ENCODE measurements around the gene UMODL1. TPM values are rescaled to one million over a fixed set of nuclear protein-coding genes. Genes with fewer than 3 reads are reported as not detected.
"Not testable (repeated sequence)": the region's sequence is repeated elsewhere in the genome, so short reads cannot be mapped to it uniquely, and the experiment has no call there.

The UMODL1 gene
- total RNA-seq, 3 donors from 2014 or later = 0.14 to 0.90 (median 0.16) TPM

DNA sequence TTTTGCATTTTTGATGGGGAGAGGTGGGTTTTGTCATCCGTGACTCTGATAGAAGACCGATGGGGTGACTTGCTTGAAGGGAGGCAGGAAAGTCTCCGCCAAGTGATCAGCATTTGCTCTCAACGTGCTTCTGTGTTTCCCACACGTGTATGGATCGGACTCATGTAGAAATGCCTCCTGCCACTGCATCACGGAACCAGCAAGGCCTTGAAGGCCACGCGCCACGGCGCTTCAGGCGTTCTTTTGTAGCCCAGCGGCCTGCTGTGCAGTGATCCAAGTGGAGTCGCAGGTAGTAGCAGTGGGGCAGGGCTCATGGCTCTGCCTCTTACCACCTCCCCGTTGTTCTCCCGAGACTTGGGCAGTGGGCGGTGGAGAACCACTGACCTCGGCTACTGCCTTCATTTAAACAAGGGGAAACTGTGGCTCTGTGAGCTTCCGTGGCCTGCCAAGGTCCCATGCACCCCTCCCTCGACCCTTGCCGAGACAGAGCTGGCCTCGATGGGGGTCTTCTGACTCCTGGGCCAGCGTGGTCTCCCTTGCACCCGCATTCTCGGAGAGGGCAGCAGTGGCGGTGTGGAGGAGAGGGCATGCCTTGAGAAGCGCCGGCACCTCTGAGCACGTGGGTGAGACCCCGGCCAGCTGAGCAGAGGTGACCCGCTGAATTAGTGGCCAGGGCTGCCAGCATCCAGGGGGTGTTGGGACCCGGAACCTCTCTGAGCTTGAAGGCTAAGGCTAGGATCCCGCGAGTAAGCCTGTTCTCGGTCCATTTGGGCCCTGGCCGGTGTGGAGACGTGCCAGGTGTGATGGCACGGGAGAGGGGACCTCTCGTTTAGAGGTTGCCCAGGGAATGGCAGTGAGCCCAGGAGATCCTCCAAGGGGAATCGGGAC lies 101.7 kb downstream of the UMODL1 start:
- Histone ChIP-seq H3K4me1 (ENCODE audit: low read depth) (peaks cover 9% of the 10 kb centered on the region), H3K36me3 (ENCODE audit: low read depth) (no peaks in the 10 kb centered on the region), H3K9me3 (no peaks in the 10 kb centered on the region), H3K4me3 (no peak overlapping the region)
- no peak for DNase-seq
- TF ChIP-seq, protein P1, sequence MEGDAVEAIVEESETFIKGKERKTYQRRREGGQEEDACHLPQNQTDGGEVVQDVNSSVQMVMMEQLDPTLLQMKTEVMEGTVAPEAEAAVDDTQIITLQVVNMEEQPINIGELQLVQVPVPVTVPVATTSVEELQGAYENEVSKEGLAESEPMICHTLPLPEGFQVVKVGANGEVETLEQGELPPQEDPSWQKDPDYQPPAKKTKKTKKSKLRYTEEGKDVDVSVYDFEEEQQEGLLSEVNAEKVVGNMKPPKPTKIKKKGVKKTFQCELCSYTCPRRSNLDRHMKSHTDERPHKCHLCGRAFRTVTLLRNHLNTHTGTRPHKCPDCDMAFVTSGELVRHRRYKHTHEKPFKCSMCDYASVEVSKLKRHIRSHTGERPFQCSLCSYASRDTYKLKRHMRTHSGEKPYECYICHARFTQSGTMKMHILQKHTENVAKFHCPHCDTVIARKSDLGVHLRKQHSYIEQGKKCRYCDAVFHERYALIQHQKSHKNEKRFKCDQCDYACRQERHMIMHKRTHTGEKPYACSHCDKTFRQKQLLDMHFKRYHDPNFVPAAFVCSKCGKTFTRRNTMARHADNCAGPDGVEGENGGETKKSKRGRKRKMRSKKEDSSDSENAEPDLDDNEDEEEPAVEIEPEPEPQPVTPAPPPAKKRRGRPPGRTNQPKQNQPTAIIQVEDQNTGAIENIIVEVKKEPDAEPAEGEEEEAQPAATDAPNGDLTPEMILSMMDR (IDR thresholded peaks at IDR 0.05) = no peak
- no peak for ATAC-seq
- intact Hi-C loops (cut with DNase I, micrococcal nuclease) = no loop called here

DNA sequence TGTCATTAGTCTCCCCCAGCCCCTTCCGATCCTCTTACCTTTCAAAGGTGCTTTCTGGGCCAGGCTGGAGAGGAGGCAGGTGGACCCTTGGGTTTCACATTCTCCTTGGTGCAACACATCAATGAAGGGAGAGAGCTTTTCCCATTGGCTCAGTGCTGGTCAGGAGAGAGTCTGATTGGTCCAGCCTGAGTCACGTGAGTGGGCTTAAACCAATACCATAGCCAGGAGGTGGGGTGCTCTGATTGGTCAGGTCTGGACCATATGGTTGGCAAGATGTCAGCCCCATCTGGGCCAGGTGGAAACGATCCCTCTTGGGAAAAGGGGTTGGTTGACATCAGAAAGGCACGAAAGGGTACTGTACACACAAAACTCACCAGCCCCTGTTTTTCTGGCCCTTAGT lies 103.1 kb downstream of the UMODL1 start:
- no peak overlapping the region for H3K4me3 ChIP-seq
- TF ChIP-seq, protein P1 (IDR thresholded peaks at IDR 0.05) = no peak
- no peaks in the 10 kb centered on the region for H3K9me3 ChIP-seq
- DNase-seq = no peak
- H3K4me1 ChIP-seq (ENCODE audit: low read depth) = peaks cover 9% of the 10 kb centered on the region
- no peak for ATAC-seq
- intact Hi-C loops (cut with DNase I, micrococcal nuclease) = no loop called here
- H3K36me3 ChIP-seq (ENCODE audit: low read depth) = no peaks in the 10 kb centered on the region

DNA sequence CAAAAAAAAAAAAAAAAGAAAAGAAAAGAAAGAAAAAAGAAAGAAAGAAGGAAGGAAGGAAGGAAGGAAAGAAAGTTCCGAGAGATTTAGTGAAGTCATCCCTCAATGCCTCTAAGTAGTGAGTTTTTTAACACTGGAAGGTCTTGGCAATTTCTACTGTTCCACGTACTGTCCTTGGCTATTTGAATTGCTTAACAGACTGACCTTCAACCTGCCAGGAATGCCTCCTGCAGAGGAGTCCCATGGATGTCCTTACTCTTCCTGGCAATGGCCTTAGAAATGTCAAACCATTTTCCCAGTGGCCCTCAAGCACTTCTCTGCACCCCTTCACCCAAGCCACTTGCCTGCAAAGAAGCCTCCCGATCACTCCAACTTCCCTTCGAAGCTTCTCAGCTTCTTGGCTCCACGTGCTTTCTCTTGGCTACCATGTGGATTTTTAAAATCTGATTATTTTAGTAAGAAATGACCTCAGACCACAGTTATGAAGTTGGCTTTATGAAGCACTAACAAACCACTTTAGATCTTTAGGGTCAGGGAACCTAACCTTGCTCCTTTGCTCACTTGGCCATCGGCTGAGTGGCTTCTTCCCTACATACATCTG lies 104.1 kb downstream of the UMODL1 start:
- H3K4me3 ChIP-seq = no peak overlapping the region
- DNase-seq (no peak), ATAC-seq (no peak)
- TF ChIP-seq, protein P1 (IDR thresholded peaks at IDR 0.05) = no peak
- no peaks in the 10 kb centered on the region for H3K36me3 ChIP-seq (ENCODE audit: low read depth)
- intact Hi-C loops (cut with DNase I, micrococcal nuclease) = no loop called here
- H3K4me1 ChIP-seq (ENCODE audit: low read depth) = peaks cover 3% of the 10 kb centered on the region
- no peaks in the 10 kb centered on the region for H3K9me3 ChIP-seq

DNA sequence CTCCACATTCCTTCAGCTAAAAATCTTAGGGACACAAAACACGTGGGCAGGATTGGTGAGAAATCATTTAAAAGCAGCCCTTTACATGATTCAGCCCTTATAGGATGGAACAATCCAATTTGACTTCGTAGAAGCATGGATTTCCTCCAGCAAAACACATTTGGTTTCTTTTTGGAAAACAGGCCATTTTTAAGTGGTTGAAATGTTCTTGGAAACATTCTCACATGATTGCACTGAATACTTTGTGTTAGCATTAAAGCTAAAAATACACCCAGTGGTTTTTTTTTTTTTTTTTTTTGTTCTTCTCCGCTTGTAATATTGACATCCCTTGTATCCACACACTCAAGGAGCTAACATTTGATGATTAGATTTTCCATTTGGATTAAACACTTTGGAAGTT lies 105.7 kb downstream of the UMODL1 start:
- TF ChIP-seq, protein P1 (IDR thresholded peaks at IDR 0.05) = no peak
- no peak for DNase-seq
- Histone ChIP-seq H3K36me3 (ENCODE audit: low read depth) (no peaks in the 10 kb centered on the region), H3K4me3 (no peak overlapping the region), H3K9me3 (no peaks in the 10 kb centered on the region), H3K4me1 (ENCODE audit: low read depth) (peaks cover under 1% of the 10 kb centered on the region)
- intact Hi-C loops (cut with DNase I, micrococcal nuclease) = no loop called here
- no peak for ATAC-seq

DNA sequence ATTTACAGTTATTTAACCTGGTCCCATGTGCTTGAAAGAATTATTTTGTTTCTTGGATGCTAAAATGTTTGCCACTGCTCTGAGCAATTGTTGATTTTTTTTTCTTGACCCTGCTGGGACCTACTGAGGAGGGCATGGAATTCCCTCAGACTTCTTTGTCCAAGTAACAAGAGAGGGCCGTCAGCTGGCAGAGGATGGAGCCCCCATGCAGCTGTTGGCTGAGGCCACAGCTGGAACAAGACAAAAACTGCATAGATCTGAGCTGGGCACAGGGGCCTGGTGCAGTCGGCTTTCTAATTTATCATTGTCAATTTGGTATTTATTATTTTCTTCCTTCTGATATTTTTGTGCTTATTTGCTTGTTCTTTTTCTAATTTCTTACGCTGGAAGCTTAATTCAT lies 108.2 kb downstream of the UMODL1 start:
- Histone ChIP-seq H3K4me1 (ENCODE audit: low read depth) (no peaks in the 10 kb centered on the region), H3K9me3 (no peaks in the 10 kb centered on the region), H3K4me3 (no peak overlapping the region), H3K36me3 (ENCODE audit: low read depth) (no peaks in the 10 kb centered on the region)
- TF ChIP-seq, protein P1 (IDR thresholded peaks at IDR 0.05) = no peak
- intact Hi-C loops (cut with DNase I, micrococcal nuclease) = no loop called here
- no peak for DNase-seq
- no peak for ATAC-seq

DNA sequence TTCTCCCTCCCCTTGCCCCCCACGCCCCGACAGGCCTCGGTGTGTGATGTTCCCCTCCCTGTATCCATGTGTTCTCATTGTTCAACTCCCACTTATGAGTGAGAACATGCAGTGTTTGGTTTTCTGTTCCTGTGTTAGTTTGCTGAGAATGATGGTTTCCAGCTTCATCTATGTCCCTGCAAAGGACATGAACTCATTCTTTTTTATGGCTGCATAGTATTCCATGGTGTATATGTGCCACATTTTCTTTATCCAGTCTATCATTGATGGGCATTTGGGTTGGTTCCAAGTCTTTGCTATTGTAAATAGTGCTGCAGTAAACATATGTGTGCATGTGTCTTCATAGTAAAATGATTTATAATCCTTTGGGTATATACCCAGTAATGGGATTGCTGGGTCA lies 108.9 kb downstream of the UMODL1 start:
- H3K36me3 ChIP-seq (ENCODE audit: low read depth); H3K9me3 ChIP-seq; intact Hi-C loops (cut with DNase I, micrococcal nuclease); ATAC-seq; DNase-seq; H3K4me3 ChIP-seq; H3K4me1 ChIP-seq (ENCODE audit: low read depth): not testable (repeated sequence)

Data from mucosa of descending colon (tissue), 3 donors.